Right atrium auricular region (tissue), 2 donors: Measurements from ENCODE around the gene ZBTB16. TPM values are rescaled to one million over a fixed set of nuclear protein-coding genes. Genes with fewer than 3 reads are reported as not detected.
A peak's percentile ranks its signal among the peaks of the same experiment; 100 is the strongest.

Source experiments
- DNase-seq: peaks from one replicate; pipeline ENCODE4 v3.0.0-alpha.2; 2019; ENCODE audit warnings: low spot score
- H3K27ac ChIP-seq, 2 donors: fragments of 200-600 bp; sonication (generic); 1 replicate in 1 of 2; 2 replicates in 1 of 2; pipeline ENCODE4 v1.5.1; 2016 to 2019
- H3K27me3 ChIP-seq, 2 donors: fragments of 200-600 bp; sonication (generic); one replicate each; pipeline versions ENCODE4 v1.5.1 to v1.6.0; 2017 to 2019
- H3K36me3 ChIP-seq: fragments of 200-600 bp; sonication (generic); one replicate; pipeline ENCODE4 v1.5.1; 2016
- H3K4me1 ChIP-seq, 2 donors: fragments of 200-600 bp; sonication (generic); one replicate each; pipeline versions ENCODE4 v1.5.1 to v1.6.0; 2017 to 2019
- H3K4me3 ChIP-seq, 2 donors: fragments of 200-600 bp; sonication (generic); 1 replicate in 1 of 2; 2 replicates in 1 of 2; pipeline ENCODE4 v1.5.1; 2017 to 2019; ENCODE audit warnings: mild to moderate bottlenecking in 1 of 2, moderate library complexity in 1 of 2
- H3K9me3 ChIP-seq, 2 donors: fragments of 200-600 bp; sonication (generic); one replicate each; pipeline ENCODE4 v1.5.1; 2019
- total RNA-seq, 2 donors: library from RNA; depleted of rRNA; stranded (reverse); fragments of >200 nt; gene quantifications; one replicate each; pipeline ENCODE4 v1.1.0, GENCODE V29; 2016
- TF ChIP-seq, protein P1 (sequence below), 2 donors: fragments of 200-600 bp; sonication (generic); IDR thresholded peaks; one replicate each; pipeline ENCODE4 v1.5.1; 2019; ENCODE audit warnings: antibody characterized with exemption in 2 of 2

Gene ZBTB16
- total RNA-seq, 2 donors from 2014 or later = 65.5 to 101 TPM

GRCh38 chr11:114134870-114135269, 75.4 kb downstream of the ZBTB16 start:
- Histone ChIP-seq H3K27ac (peak overlapping the region; percentile 69 to 74), H3K4me1 (peaks cover 0 to 100% of the 10 kb centered on the region in 2 donors), H3K4me3 (no peak overlapping the region), H3K9me3 (no peaks in the 10 kb centered on the region), H3K27me3 (no peaks in the 10 kb centered on the region), H3K36me3 (peaks cover 22% of the 10 kb centered on the region)
- no peak for DNase-seq
- TF ChIP-seq, protein P1, sequence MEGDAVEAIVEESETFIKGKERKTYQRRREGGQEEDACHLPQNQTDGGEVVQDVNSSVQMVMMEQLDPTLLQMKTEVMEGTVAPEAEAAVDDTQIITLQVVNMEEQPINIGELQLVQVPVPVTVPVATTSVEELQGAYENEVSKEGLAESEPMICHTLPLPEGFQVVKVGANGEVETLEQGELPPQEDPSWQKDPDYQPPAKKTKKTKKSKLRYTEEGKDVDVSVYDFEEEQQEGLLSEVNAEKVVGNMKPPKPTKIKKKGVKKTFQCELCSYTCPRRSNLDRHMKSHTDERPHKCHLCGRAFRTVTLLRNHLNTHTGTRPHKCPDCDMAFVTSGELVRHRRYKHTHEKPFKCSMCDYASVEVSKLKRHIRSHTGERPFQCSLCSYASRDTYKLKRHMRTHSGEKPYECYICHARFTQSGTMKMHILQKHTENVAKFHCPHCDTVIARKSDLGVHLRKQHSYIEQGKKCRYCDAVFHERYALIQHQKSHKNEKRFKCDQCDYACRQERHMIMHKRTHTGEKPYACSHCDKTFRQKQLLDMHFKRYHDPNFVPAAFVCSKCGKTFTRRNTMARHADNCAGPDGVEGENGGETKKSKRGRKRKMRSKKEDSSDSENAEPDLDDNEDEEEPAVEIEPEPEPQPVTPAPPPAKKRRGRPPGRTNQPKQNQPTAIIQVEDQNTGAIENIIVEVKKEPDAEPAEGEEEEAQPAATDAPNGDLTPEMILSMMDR (IDR thresholded peaks at IDR 0.05) = no peak

DNA sequence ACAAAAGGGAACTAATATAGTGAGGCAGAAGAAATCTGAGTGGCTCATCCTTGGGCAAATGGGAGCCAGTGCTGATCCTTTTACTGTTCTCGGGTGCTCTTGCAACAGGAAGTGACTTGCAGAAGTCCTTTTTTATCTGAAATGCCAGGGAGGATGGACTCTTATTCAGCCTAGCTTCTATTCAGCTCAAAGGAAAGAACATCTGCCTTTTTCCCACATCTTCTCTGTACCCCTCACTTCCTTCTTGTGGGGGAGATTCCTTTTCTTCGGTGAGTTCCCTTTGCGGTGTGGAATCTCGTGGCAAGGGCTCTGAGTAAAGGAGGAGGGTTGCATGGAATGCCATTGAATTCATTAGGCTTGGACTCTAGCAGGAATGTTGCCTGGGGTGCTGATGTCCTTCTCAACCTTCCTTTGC, 76.2 kb downstream of the ZBTB16 start:
- TF ChIP-seq, protein P1 (IDR thresholded peaks at IDR 0.05) = no peak
- DNase-seq = no peak
- Histone ChIP-seq H3K27ac (peak overlapping the region; percentile 69 to 74), H3K27me3 (no peaks in the 10 kb centered on the region), H3K36me3 (peaks cover 23% of the 10 kb centered on the region), H3K4me1 (peaks cover 0 to 100% of the 10 kb centered on the region in 2 donors), H3K9me3 (no peaks in the 10 kb centered on the region), H3K4me3 (peak overlapping the region in 1 of 2 donors; percentile 16)

- DNase-seq = no peak
- TF ChIP-seq, protein P1 (IDR thresholded peaks at IDR 0.05) = no peak
- peak overlapping the region; percentile 69 to 74 for H3K27ac ChIP-seq
- H3K4me3 ChIP-seq = no peak overlapping the region
- H3K9me3 ChIP-seq = no peaks in the 10 kb centered on the region
- peaks cover 0 to 100% of the 10 kb centered on the region in 2 donors for H3K4me1 ChIP-seq
- peaks cover 30% of the 10 kb centered on the region for H3K36me3 ChIP-seq
- H3K27me3 ChIP-seq = no peaks in the 10 kb centered on the region
Observed at GRCh38 chr11:114136686-114137640, 77.5 kb downstream of the ZBTB16 start.

DNA sequence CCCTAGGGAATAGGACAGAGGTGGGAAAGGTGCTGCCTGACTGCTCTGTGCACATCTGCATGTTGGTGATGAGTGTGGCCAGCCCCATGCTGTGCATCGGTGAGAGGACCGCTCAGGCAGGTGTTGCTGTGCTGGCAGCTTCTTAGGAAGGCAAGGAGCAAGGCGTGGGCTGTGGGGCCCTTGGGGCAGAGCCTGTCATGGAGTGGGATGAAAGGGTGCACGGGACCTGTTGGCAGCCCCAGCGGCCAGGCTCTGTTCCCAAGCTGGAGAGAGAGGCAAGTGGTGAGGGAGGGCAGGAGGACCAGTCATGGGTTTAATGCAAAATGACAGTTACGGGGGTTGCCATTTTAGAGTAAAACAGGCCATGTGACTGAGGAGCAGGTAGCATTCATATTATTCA, 78.3 kb downstream of the ZBTB16 start:
- no peak for DNase-seq
- Histone ChIP-seq H3K36me3 (peaks cover 35% of the 10 kb centered on the region), H3K27ac (peak overlapping the region; percentile 69 to 74), H3K4me1 (peaks cover 0 to 100% of the 10 kb centered on the region in 2 donors), H3K27me3 (no peaks in the 10 kb centered on the region), H3K4me3 (no peak overlapping the region), H3K9me3 (no peaks in the 10 kb centered on the region)
- TF ChIP-seq, protein P1 (IDR thresholded peaks at IDR 0.05) = no peak

DNA sequence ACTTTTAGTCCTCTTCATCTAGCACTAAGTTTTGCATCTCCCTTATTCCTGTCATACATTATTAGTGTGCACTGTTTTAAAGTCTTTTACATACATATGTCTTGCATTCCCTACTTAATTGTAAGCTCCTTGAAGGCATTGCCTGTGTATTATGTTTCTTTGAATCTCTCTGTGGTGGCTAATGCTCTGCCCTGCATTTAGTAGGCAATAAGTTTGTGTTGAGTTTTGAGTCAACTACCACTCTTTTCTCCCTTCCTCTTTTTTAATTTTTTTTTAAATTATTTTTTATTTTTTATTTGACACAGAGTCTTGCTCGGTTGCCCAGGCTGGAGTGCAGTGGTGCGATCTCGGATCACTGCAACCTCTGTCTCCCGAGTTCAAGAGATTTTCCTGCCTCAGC, 78.9 kb downstream of the ZBTB16 start:
- no peak for DNase-seq
- no peak overlapping the region for H3K4me3 ChIP-seq
- no peaks in the 10 kb centered on the region for H3K27me3 ChIP-seq
- H3K9me3 ChIP-seq = no peaks in the 10 kb centered on the region
- H3K36me3 ChIP-seq = peaks cover 35% of the 10 kb centered on the region
- peak overlapping the region; percentile 69 to 74 for H3K27ac ChIP-seq
- peaks cover 0 to 100% of the 10 kb centered on the region in 2 donors for H3K4me1 ChIP-seq
- TF ChIP-seq, protein P1 (IDR thresholded peaks at IDR 0.05) = no peak
